GM06990 (cell line): Measurements from ENCODE around the gene MALRD1.

Experiments used
- DNase-seq: peaks from one replicate; pipeline ENCODE4 v3.0.0-alpha.2; 2011; ENCODE audit not compliant: insufficient read length; ENCODE audit errors: extremely low read depth
- H3K27me3 ChIP-seq: replicated peaks from 2 replicates; pipeline ENCODE4 v1.6.0; 2011; ENCODE audit warnings: low read length; ENCODE audit not compliant: control insufficient read depth, insufficient read depth
- H3K36me3 ChIP-seq: 2 replicates; pipeline ENCODE4 v1.5.1; 2011; ENCODE audit warnings: low read length; ENCODE audit not compliant: control insufficient read depth, insufficient read depth
- H3K4me3 ChIP-seq: replicated peaks from 2 replicates; pipeline ENCODE4 v1.5.1; 2011; ENCODE audit warnings: low read depth, mild to moderate bottlenecking, control low read depth, low read length
- CTCF ChIP-seq: IDR thresholded peaks from 2 replicates; pipeline ENCODE4 v1.5.1; 2011; ENCODE audit warnings: low read length, control low read depth, mild to moderate bottlenecking, inconsistent platforms; ENCODE audit not compliant: insufficient read depth, poor library complexity, severe bottlenecking

Gene MALRD1

DNA sequence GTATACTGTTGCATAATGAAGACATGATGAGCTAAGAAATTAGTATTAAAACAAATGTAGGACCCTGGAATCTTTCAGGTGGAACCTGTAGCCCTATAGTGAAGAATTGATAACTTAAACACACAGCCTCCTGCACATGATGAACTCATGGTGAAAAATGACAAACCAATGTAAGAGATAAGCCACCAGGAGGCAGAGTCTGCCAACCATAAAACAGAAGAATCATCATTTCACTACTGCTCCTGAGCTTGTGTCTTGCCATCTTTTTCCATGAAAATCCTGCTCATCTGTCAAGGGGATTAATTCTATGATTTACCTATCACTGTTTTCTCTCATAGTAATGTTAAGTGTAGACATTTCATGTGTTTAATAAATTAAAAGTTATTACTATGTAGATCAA is 363.9 kb downstream of the MALRD1 start:
- DNase-seq: no peak
- Histone ChIP-seq H3K4me3 (no peak overlapping the region), H3K27me3 (no peaks in the 10 kb centered on the region), H3K36me3 (no peaks in the 10 kb centered on the region)
- no peak for TF ChIP-seq CTCF

DNA sequence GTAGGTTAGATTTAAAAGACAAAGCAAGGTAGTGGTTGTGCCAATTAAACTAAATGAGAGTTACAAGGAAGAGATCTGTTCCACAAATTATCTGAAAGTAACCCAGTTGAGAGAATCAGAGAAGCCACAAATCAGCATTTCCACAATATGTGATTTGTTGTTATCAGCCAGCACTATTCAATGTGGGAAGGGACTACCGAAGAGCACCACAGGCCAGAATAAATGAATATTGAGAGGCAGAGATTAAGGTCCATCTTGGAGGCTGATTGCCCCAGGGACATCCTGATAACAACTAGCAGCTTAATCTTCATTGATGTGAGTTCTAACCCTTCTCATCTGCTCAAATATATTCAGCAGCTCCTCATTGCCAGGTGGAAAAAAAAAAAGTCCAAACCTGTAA is 367.6 kb downstream of the MALRD1 start:
- Histone ChIP-seq H3K36me3 (no peaks in the 10 kb centered on the region), H3K27me3 (no peaks in the 10 kb centered on the region), H3K4me3 (no peak overlapping the region)
- no peak for TF ChIP-seq CTCF
- DNase-seq: no peak

GRCh38 chr10:19417740-19418139 is 369.1 kb downstream of the MALRD1 start:
- DNase-seq: no peak
- H3K36me3 ChIP-seq: no peaks in the 10 kb centered on the region
- H3K4me3 ChIP-seq: no peak overlapping the region
- no peaks in the 10 kb centered on the region for H3K27me3 ChIP-seq
- no peak for TF ChIP-seq CTCF

DNA sequence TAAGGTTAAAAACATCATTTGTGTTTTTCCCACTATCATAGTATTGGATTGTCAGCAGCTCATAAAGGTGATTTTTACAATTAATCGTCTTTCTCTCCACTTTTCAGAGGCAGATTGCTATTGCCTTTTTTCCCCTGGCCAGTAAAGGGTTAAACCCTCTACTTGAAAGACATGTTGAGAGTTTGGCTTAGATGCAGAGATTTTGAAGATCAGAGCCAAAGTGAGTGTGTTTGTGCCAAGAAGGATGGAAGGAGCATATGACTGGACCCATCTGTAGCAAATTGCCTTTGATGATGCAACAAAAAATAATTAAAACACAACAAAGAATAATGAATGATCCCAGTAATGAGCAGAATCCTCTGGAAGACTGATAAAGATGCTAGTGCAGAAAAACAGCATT is 373.1 kb downstream of the MALRD1 start:
- DNase-seq: no peak
- TF ChIP-seq CTCF: no peak
- Histone ChIP-seq H3K36me3 (no peaks in the 10 kb centered on the region), H3K27me3 (no peaks in the 10 kb centered on the region), H3K4me3 (no peak overlapping the region)

DNA sequence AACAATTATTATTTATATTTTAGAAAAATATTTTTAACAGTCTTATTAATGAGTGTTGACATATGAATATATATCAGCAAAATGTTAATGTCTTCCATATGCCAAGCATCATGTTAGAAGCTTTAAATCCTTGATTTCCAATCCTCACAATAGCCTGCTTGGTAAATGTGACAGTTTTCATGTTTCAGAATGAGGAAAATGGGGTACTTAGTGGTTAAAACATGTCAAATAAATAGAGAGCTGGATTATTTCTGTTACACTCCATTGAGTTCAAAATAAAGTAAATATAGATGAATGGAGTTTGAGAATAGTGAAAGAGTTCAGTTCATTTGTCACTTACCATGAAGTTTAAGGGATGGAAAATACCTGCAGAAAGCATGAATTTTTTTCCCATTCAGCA is 377.4 kb downstream of the MALRD1 start:
- Histone ChIP-seq H3K36me3 (no peaks in the 10 kb centered on the region), H3K27me3 (no peaks in the 10 kb centered on the region), H3K4me3 (no peak overlapping the region)
- DNase-seq: no peak
- TF ChIP-seq CTCF: no peak

- no peak overlapping the region for H3K4me3 ChIP-seq
- TF ChIP-seq CTCF: no peak
- no peak for DNase-seq
- no peaks in the 10 kb centered on the region for H3K27me3 ChIP-seq
- H3K36me3 ChIP-seq: no peaks in the 10 kb centered on the region
Measured at GRCh38 chr10:19431622-19432351, 383.2 kb downstream of the MALRD1 start.
